HL-60 (cell line): ENCODE data around the gene GNPTG.

ENCODE experiments used
- DNase-seq, 2 experiments: peaks; one replicate each; pipeline ENCODE4 v3.0.0-alpha.2; 2010 to 2020; ENCODE audit warnings: low read depth in 1 of 2, low spot score in 1 of 2
- H3K27ac ChIP-seq: fragments of 250-450 bp; sonication (Bioruptor Pico); replicated peaks from 2 replicates; pipeline ENCODE4 v1.5.1; 2020; ENCODE audit warnings: mild to moderate bottlenecking, moderate library complexity
- H3K27me3 ChIP-seq: fragments of 250-450 bp; sonication (Bioruptor Pico); 2 replicates; pipeline ENCODE4 v1.5.1; 2021; ENCODE audit warnings: mild to moderate bottlenecking, moderate library complexity; ENCODE audit not compliant: insufficient read depth, poor library complexity, severe bottlenecking
- H3K4me3 ChIP-seq: replicated peaks from 2 replicates; pipeline ENCODE4 v1.5.1; 2011; ENCODE audit warnings: mild to moderate bottlenecking, control low read depth, low read length; ENCODE audit not compliant: insufficient read depth
- CTCF ChIP-seq: IDR thresholded peaks from one replicate; pipeline ENCODE4 v1.5.1; 2011; ENCODE audit warnings: low read length, control low read depth, inconsistent platforms; ENCODE audit not compliant: insufficient read depth
- GABPA ChIP-seq: IDR thresholded peaks from 2 replicates; pipeline ENCODE4 v1.6.1; 2012; ENCODE audit warnings: low read depth
- POLR2AphosphoS5 ChIP-seq: IDR thresholded peaks from 2 replicates; pipeline ENCODE4 v1.6.1; 2012; ENCODE audit warnings: low read depth
- REST ChIP-seq: IDR thresholded peaks from 2 replicates; pipeline ENCODE4 v1.6.1; 2012; ENCODE audit warnings: low read depth; ENCODE audit not compliant: insufficient replicate concordance
- SPI1 ChIP-seq: IDR thresholded peaks from 2 replicates; pipeline ENCODE4 v1.6.1; 2012; ENCODE audit warnings: low read depth, mild to moderate bottlenecking, borderline replicate concordance

The GNPTG gene

GRCh38 chr16:1343428-1344242 lies 8.1 kb upstream of the GNPTG start:
- H3K27ac ChIP-seq = no peak overlapping the region
- H3K27me3 ChIP-seq = peaks cover 9% of the 10 kb centered on the region
- no peak for DNase-seq
- no peak for TF ChIP-seq SPI1
- TF ChIP-seq GABPA = no peak
- no peak for TF ChIP-seq REST
- no peak for TF ChIP-seq POLR2AphosphoS5
- TF ChIP-seq CTCF = no peak
- H3K4me3 ChIP-seq = no peak overlapping the region

DNA sequence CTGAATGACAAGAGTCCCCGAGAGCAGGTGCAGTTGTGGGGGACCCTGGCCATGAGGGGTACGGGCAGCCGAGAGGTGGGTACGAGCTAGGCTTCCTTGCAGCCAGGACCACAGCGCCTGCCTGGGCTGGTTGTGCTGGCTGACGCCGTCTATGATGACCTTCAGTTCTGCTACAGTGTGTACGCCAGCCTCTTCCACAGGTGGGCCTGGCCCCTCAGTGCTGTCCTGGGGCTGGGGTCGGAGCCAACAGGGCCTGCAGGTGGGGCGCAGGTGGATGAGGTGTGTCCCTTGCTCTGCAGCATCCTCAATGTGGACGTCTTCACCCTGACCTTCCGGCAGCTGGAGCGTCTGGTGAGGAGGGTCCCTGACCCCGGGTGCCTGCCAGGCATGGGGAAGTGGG lies 7.2 kb upstream of the GNPTG start:
- peaks cover 4% of the 10 kb centered on the region for H3K27me3 ChIP-seq
- TF ChIP-seq POLR2AphosphoS5 (no peak), REST (no peak), CTCF (no peak), GABPA (no peak), SPI1 (no peak)
- no peak overlapping the region for H3K4me3 ChIP-seq
- no peak for DNase-seq
- no peak overlapping the region for H3K27ac ChIP-seq

DNA sequence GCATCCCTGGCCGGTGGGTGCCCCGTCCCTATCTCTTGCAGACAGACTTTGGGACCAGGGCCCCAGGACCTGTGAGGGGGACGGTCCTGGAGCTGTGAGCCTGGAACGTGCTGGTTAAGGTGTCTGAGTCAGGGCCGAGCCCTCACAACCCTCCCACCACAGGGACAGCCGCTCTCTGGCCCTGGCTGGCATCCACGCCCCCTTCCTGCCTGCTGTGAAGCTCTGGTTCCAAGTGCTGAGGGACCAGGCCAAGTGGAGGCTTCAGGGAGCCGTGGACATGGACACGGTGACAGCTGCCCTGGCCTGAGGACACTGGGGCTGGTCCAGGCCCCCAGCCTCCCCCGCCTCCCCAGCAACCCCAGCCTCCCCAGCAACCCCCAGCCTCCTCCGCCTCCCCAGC lies 6.6 kb upstream of the GNPTG start:
- no peak for DNase-seq
- Histone ChIP-seq H3K27ac (no peak overlapping the region), H3K27me3 (peaks cover 4% of the 10 kb centered on the region), H3K4me3 (no peak overlapping the region)
- TF ChIP-seq REST = no peak
- TF ChIP-seq SPI1 = no peak
- no peak for TF ChIP-seq CTCF
- no peak for TF ChIP-seq GABPA
- TF ChIP-seq POLR2AphosphoS5 = no peak
